IMR-90 (cell line): ENCODE measurements around the gene ANKRD37. TPM values are rescaled to one million over a fixed set of nuclear protein-coding genes. Genes with fewer than 3 reads are reported as not detected.

Experiments used
- ATAC-seq: fragments of 200-7000 bp; cut with Tn5 transposase; 2 replicates; pipeline ENCODE4 v1.9.1; 2020; ENCODE audit warnings: low read depth, mild to moderate bottlenecking, moderate library complexity
- BruUV-seq: library from RNA; stranded (reverse); fragments of 400-500 nt; replicated peaks from 2 replicates; lab custom pipeline; 2021; lab: Mats Ljungman, UMichigan
- CTCF ChIA-PET: fragments of 300-600 bp; formaldehyde crosslinking; extraction: SDS; loops from one replicate; lab custom pipeline; 2021; ENCODE audit warnings: antibody characterized with exemption; lab: Yijun Ruan, JAX
- POLR2A ChIA-PET: fragments of 300-600 bp; sonication (Branson Sonifier 250); formaldehyde crosslinking; loops from one replicate; lab custom pipeline; 2022; ENCODE audit warnings: antibody characterized with exemption; ENCODE audit not compliant: unreplicated experiment; lab: Charles Lee
- DNase-seq: peaks from one replicate; pipeline ENCODE4 v3.0.0; 2013
- H2AFZ ChIP-seq: replicated peaks from 2 replicates; pipeline ENCODE3; 2013; ENCODE audit warnings: low read length, mild to moderate bottlenecking; ENCODE audit not compliant: poor library complexity
- H2AK5ac ChIP-seq: 2 replicates; pipeline ENCODE4 v1.6.1; 2013; ENCODE audit warnings: low read depth, low read length, inconsistent platforms
- H2AK9ac ChIP-seq: replicated peaks from 2 replicates; pipeline ENCODE3; 2013; ENCODE audit warnings: mild to moderate bottlenecking, low read depth, low read length, moderate library complexity; ENCODE audit not compliant: poor library complexity
- H2BK120ac ChIP-seq: 2 replicates; pipeline ENCODE4 v1.6.1; 2013; ENCODE audit warnings: low read depth, low read length, inconsistent platforms
- H2BK15ac ChIP-seq: 3 replicates; pipeline ENCODE4 v1.6.1; 2013; ENCODE audit warnings: low read depth, low read length, inconsistent platforms
- H2BK20ac ChIP-seq: 2 replicates; pipeline ENCODE4 v1.6.1; 2013; ENCODE audit warnings: low read depth, mild to moderate bottlenecking, inconsistent platforms, low read length, moderate library complexity
- H2BK5ac ChIP-seq: 2 replicates; pipeline ENCODE4 v1.6.1; 2013; ENCODE audit warnings: mild to moderate bottlenecking, low read depth, low read length, inconsistent platforms; ENCODE audit not compliant: poor library complexity, severe bottlenecking
- H3K14ac ChIP-seq: replicated peaks from 2 replicates; pipeline ENCODE4 v1.6.1; 2013; ENCODE audit warnings: low read depth, low read length, inconsistent platforms
- H3K18ac ChIP-seq: 2 replicates; pipeline ENCODE4 v1.6.1; 2013; ENCODE audit warnings: low read depth, low read length, control low read depth
- H3K23ac ChIP-seq: 2 replicates; pipeline ENCODE4 v1.6.1; 2013; ENCODE audit warnings: low read depth, low read length, inconsistent platforms
- H3K27ac ChIP-seq: 2 replicates; pipeline ENCODE4 v1.5.1; 2013; ENCODE audit warnings: mild to moderate bottlenecking, control low read depth, low read length; ENCODE audit not compliant: insufficient read depth
- H3K27me3 ChIP-seq: 2 replicates; pipeline ENCODE4 v1.6.1; 2013; ENCODE audit warnings: low read length; ENCODE audit not compliant: control insufficient read depth, insufficient read depth
- H3K36me3 ChIP-seq: 2 replicates; pipeline ENCODE4 v1.6.1; 2013; ENCODE audit warnings: low read length, mixed read lengths; ENCODE audit not compliant: control insufficient read depth, insufficient read depth
- H3K4ac ChIP-seq: 2 replicates; pipeline ENCODE4 v1.6.1; 2013; ENCODE audit warnings: low read depth, low read length, inconsistent platforms
- H3K4me1 ChIP-seq: 2 replicates; pipeline ENCODE4 v1.6.1; 2013; ENCODE audit warnings: low read length, mixed read lengths; ENCODE audit not compliant: control insufficient read depth, insufficient read depth
- H3K4me2 ChIP-seq: 2 replicates; pipeline ENCODE4 v1.6.1; 2013; ENCODE audit warnings: low read depth, mild to moderate bottlenecking, control low read depth, low read length, moderate library complexity
- H3K4me3 ChIP-seq: 2 replicates; pipeline ENCODE4 v1.5.1; 2013; ENCODE audit warnings: low read depth, mild to moderate bottlenecking, control low read depth, low read length, moderate library complexity; ENCODE audit not compliant: insufficient read depth
- H3K56ac ChIP-seq: 2 replicates; pipeline ENCODE4 v1.6.1; 2013; ENCODE audit warnings: low read length, inconsistent platforms; ENCODE audit not compliant: insufficient read depth; ENCODE audit errors: extremely low read depth
- H3K79me1 ChIP-seq, 2 experiments: 2 replicates each; pipeline ENCODE4 v1.6.1; 2013; ENCODE audit warnings: low read length in 2 of 2, inconsistent platforms in 1 of 2, low read depth in 1 of 2
- H3K9ac ChIP-seq: 2 replicates; pipeline ENCODE4 v1.6.1; 2013; ENCODE audit warnings: low read depth, low read length, control low read depth
- H3K9me1 ChIP-seq: 2 replicates; pipeline ENCODE4 v1.6.1; 2013; ENCODE audit warnings: low read length, inconsistent platforms; ENCODE audit not compliant: insufficient read depth
- H3K9me3 ChIP-seq: 2 replicates; pipeline ENCODE4 v1.6.1; 2013; ENCODE audit warnings: low read length; ENCODE audit not compliant: control insufficient read depth, insufficient read depth
- H4K20me1 ChIP-seq: 2 replicates; pipeline ENCODE4 v1.6.1; 2013; ENCODE audit warnings: low read length, inconsistent platforms; ENCODE audit not compliant: insufficient read depth
- H4K5ac ChIP-seq: 2 replicates; pipeline ENCODE4 v1.6.1; 2013; ENCODE audit warnings: mild to moderate bottlenecking, low read depth, low read length, control low read depth
- H4K8ac ChIP-seq, 2 experiments: 2 replicates each; pipeline ENCODE4 v1.6.1; 2013; ENCODE audit warnings: low read depth in 2 of 2, low read length in 2 of 2, control low read depth in 1 of 2, inconsistent platforms in 1 of 2
- H4K91ac ChIP-seq: 2 replicates; pipeline ENCODE4 v1.6.1; 2013; ENCODE audit warnings: low read depth, low read length, inconsistent platforms; ENCODE audit not compliant: insufficient read depth
- CEBPB ChIP-seq: IDR thresholded peaks from 2 replicates; pipeline ENCODE4 v1.6.1; 2012; ENCODE audit warnings: low read depth, low read length, improper control_type of control experiment
- FOS ChIP-seq: fragments of 150-350 bp; IDR thresholded peaks from 2 replicates; pipeline ENCODE4 v1.6.1; 2016; ENCODE audit warnings: low read depth, low read length
- MAFK ChIP-seq: IDR thresholded peaks from 2 replicates; pipeline ENCODE4 v1.6.1; 2012; ENCODE audit warnings: low read depth, low read length, improper control_type of control experiment
- MAZ ChIP-seq: IDR thresholded peaks from 2 replicates; pipeline ENCODE4 v1.6.1; 2012; ENCODE audit warnings: low read depth, mild to moderate bottlenecking, low read length, improper control_type of control experiment, moderate library complexity, borderline replicate concordance
- NFE2L2 ChIP-seq: fragments of 150-350 bp; IDR thresholded peaks from 2 replicates; pipeline ENCODE4 v1.6.1; 2016; ENCODE audit warnings: low read depth, mild to moderate bottlenecking, low read length
- POLR2A ChIP-seq: IDR thresholded peaks from 2 replicates; pipeline ENCODE4 v1.6.1; 2012; ENCODE audit warnings: mild to moderate bottlenecking, low read depth, low read length
- RAD21 ChIP-seq: IDR thresholded peaks from 2 replicates; pipeline ENCODE4 v1.6.1; 2012; ENCODE audit warnings: low read length, improper control_type of control experiment
- RCOR1 ChIP-seq: IDR thresholded peaks from 2 replicates; pipeline ENCODE4 v1.6.1; 2012; ENCODE audit warnings: mild to moderate bottlenecking, low read length, improper control_type of control experiment; ENCODE audit not compliant: insufficient replicate concordance
- RFX5 ChIP-seq: IDR thresholded peaks from 2 replicates; pipeline ENCODE4 v1.8.0; 2012; ENCODE audit warnings: low read depth, mild to moderate bottlenecking, low read length, moderate library complexity
- SMC3 ChIP-seq: fragments of 150-350 bp; IDR thresholded peaks from 2 replicates; pipeline ENCODE4 v1.6.1; 2016; ENCODE audit warnings: low read depth, mild to moderate bottlenecking, antibody characterized with exemption, low read length, moderate library complexity
- WGBS, 2 experiments: methylation state at CpG; one replicate each; pipeline versions ENCODE4 v1.1.5 to v1.1.7; 2013; ENCODE audit warnings: missing lambda C conversion rate in 2 of 2; ENCODE audit not compliant: insufficient read length in 1 of 2; ENCODE audit errors: extremely low coverage in 2 of 2; 5-methylcytosine and 5-hydroxymethylcytosine counted together
- dilution Hi-C: fragments of 300-500 bp; cut with HindIII; formaldehyde crosslinking; loops from one replicate; pipeline ENCODE4 v1.14.3; 2018; ENCODE audit warnings: low sequenced_read_pairs; ENCODE audit not compliant: unreplicated experiment
- in situ Hi-C: fragments of 300-500 bp; cut with MboI; formaldehyde crosslinking; loops from 3 replicates; pipeline ENCODE4 v1.14.3; 2019; ENCODE audit warnings: low sequenced_read_pairs, inconsistent platforms, mixed read lengths
- intact Hi-C: fragments of 100-400 bp; cut with micrococcal nuclease; formaldehyde crosslinking; loops from 2 replicates; pipeline ENCODE4 v1.10.0; 2022
- polyA plus RNA-seq, 3 experiments: library from polyadenylated mRNA; depleted of rRNA; stranded (reverse); fragments of >200 nt; gene quantifications; 2 replicates each; pipeline ENCODE4 v1.2.3, GENCODE V29; 2012; ENCODE audit warnings: low replicate concordance in 1 of 3
- total RNA-seq: library from RNA; depleted of rRNA; stranded (reverse); fragments of >200 nt; gene quantifications from 2 replicates; pipeline ENCODE4 v1.2.3, GENCODE V29; 2012
- TF ChIP-seq, protein P1 (sequence below): conservative IDR thresholded peaks from 2 replicates; pipeline ENCODE4 v1.5.1; 2012; ENCODE audit warnings: mild to moderate bottlenecking, low read depth, low read length, improper control_type of control experiment
- TF ChIP-seq, protein P2 (sequence below): fragments of 150-350 bp; IDR thresholded peaks from 2 replicates; pipeline ENCODE4 v1.6.1; 2016; ENCODE audit warnings: low read depth, mild to moderate bottlenecking, low read length, moderate library complexity, borderline replicate concordance
- TF ChIP-seq, protein P3 (sequence below): fragments of 150-350 bp; IDR thresholded peaks from 2 replicates; pipeline ENCODE4 v1.6.1; 2017; ENCODE audit warnings: mild to moderate bottlenecking, antibody characterized with exemption, low read length, low read depth

ANKRD37 gene
- total and polyA plus RNA-seq, 2 of the 4 experiments (the other 2 are of a cell fraction) = 7.1 to 8.2 TPM

DNA sequence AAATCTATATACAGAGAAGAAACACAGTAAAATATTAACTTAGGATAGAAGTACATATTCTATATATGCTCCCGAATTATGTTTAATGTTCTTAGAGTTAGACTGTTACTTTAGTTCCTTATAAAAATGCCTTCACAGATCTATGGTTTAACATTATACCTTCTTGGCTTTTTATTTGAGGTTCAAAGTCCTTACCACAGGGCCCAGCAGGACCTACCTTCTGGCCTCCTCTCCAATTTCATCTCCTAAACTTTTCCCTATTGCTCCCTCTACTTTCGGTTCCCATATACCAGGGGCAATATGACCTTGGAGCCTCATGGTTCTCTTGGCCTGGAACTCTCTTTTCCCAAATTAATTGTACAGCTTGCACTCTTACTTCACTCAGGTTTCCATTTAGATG lies 11.8 kb downstream of the ANKRD37 start:
- ChIA-PET CTCF (no interaction called here), POLR2A (no interaction called here)
- Histone ChIP-seq H2BK120ac (no peak overlapping the region), H4K5ac (no peak overlapping the region), H3K9me3 (peaks cover 3% of the 10 kb centered on the region), H4K91ac (no peak overlapping the region), H3K36me3 (peaks cover 22% of the 10 kb centered on the region), H2AK9ac (no peak overlapping the region), H2BK15ac (no peak overlapping the region), H3K9ac (no peak overlapping the region), H4K8ac (no peak overlapping the region), H3K4ac (no peak overlapping the region), H3K9me1 (peaks cover 3% of the 10 kb centered on the region; the same call in 1 of the 2 replicates), H4K20me1 (no peaks in the 10 kb centered on the region), H3K27ac (no peak overlapping the region), H2AK5ac (no peak overlapping the region), H3K18ac (no peak overlapping the region), H3K79me1 (no peaks in the 10 kb centered on the region; a peak in 1 of 4 replicates), H2BK5ac (no peak overlapping the region), H3K27me3 (no peaks in the 10 kb centered on the region), H3K4me1 (0 out of 2 replicates have a peak, but pooled peaks cover 1% of the 10 kb centered on the region), H3K56ac (no peak overlapping the region), H3K4me3 (no peak overlapping the region), H3K4me2 (no peak overlapping the region), H2BK20ac (no peak overlapping the region), H3K14ac (no peak overlapping the region), H2AFZ (no peak overlapping the region), H3K23ac (no peak overlapping the region)
- dilution Hi-C loops (no loop called here), in situ Hi-C loops (no loop called here), intact Hi-C loops (no loop called here)
- no peak for ATAC-seq
- BruUV-seq = no TSS peak
- no peak for DNase-seq
- no peak for TF ChIP-seq NFE2L2
- TF ChIP-seq MAFK = no peak
- TF ChIP-seq RFX5 = no peak
- no peak for TF ChIP-seq MAZ
- TF ChIP-seq, protein P1, sequence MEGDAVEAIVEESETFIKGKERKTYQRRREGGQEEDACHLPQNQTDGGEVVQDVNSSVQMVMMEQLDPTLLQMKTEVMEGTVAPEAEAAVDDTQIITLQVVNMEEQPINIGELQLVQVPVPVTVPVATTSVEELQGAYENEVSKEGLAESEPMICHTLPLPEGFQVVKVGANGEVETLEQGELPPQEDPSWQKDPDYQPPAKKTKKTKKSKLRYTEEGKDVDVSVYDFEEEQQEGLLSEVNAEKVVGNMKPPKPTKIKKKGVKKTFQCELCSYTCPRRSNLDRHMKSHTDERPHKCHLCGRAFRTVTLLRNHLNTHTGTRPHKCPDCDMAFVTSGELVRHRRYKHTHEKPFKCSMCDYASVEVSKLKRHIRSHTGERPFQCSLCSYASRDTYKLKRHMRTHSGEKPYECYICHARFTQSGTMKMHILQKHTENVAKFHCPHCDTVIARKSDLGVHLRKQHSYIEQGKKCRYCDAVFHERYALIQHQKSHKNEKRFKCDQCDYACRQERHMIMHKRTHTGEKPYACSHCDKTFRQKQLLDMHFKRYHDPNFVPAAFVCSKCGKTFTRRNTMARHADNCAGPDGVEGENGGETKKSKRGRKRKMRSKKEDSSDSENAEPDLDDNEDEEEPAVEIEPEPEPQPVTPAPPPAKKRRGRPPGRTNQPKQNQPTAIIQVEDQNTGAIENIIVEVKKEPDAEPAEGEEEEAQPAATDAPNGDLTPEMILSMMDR = no peak
- TF ChIP-seq POLR2A = no peak
- TF ChIP-seq, protein P2, sequence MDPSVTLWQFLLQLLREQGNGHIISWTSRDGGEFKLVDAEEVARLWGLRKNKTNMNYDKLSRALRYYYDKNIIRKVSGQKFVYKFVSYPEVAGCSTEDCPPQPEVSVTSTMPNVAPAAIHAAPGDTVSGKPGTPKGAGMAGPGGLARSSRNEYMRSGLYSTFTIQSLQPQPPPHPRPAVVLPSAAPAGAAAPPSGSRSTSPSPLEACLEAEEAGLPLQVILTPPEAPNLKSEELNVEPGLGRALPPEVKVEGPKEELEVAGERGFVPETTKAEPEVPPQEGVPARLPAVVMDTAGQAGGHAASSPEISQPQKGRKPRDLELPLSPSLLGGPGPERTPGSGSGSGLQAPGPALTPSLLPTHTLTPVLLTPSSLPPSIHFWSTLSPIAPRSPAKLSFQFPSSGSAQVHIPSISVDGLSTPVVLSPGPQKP = no peak
- TF ChIP-seq, protein P3, sequence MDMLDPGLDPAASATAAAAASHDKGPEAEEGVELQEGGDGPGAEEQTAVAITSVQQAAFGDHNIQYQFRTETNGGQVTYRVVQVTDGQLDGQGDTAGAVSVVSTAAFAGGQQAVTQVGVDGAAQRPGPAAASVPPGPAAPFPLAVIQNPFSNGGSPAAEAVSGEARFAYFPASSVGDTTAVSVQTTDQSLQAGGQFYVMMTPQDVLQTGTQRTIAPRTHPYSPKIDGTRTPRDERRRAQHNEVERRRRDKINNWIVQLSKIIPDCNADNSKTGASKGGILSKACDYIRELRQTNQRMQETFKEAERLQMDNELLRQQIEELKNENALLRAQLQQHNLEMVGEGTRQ = no peak
- TF ChIP-seq FOS = no peak
- no peak for TF ChIP-seq RAD21
- TF ChIP-seq RCOR1 = no peak
- TF ChIP-seq CEBPB = no peak
- TF ChIP-seq SMC3 = no peak
- 89% methylated on average over 1 of the region's 2 CpGs; no CpG with 5 or more reads in 1 of the 2 experiments for WGBS, 2 experiments
